ENCODE data around the gene FANCM.

DNA sequence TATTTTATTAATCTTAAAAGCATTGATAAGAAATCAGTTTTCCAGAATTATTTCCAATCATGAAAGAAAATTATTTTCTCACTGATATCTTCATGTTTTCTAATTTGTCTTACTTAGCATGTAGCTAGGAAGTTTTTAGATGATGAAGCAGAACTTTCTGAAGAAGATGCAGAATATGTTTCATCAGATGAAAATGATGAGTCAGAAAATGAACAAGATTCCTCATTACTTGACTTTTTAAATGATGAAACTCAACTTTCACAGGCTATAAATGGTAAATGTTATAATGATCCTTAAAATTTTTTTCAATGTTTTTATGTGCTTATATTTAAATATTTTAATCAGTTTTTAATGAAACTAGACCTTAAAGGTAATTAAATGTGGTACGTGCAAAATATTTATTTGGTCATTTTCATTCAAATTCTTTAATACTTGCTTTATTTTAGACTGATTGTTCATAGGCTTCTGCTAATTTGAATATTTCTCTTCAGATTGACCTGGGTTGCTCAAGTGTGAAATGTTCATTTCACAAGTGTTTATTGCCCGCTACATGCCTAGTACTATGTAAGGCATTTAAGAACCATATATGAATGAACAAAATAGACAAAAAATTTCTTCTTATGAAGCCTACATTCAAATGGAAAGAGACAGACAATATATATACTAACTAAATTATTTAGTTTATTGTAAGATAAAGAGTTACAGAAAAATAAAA lies 49.5 kb downstream of the FANCM start:
- TF ChIP-seq, protein P1, sequence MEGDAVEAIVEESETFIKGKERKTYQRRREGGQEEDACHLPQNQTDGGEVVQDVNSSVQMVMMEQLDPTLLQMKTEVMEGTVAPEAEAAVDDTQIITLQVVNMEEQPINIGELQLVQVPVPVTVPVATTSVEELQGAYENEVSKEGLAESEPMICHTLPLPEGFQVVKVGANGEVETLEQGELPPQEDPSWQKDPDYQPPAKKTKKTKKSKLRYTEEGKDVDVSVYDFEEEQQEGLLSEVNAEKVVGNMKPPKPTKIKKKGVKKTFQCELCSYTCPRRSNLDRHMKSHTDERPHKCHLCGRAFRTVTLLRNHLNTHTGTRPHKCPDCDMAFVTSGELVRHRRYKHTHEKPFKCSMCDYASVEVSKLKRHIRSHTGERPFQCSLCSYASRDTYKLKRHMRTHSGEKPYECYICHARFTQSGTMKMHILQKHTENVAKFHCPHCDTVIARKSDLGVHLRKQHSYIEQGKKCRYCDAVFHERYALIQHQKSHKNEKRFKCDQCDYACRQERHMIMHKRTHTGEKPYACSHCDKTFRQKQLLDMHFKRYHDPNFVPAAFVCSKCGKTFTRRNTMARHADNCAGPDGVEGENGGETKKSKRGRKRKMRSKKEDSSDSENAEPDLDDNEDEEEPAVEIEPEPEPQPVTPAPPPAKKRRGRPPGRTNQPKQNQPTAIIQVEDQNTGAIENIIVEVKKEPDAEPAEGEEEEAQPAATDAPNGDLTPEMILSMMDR (IDR thresholded peaks at IDR 0.05) = no peak
- TF ChIP-seq POLR2A (IDR thresholded peaks at IDR 0.05) = no peak
